ENCODE results near the gene NCAN. TPM values are rescaled to one million over a fixed set of nuclear protein-coding genes. Genes with fewer than 3 reads are reported as not detected.
"Not testable (repeated sequence)": the region's sequence is repeated elsewhere in the genome, so short reads cannot be mapped to it uniquely, and the experiment has no call there.

The NCAN gene
- total RNA-seq, 1 experiment from 2014 or later = not detected

GRCh38 chr19:19218911-19219310, 7.2 kb downstream of the NCAN start:
- Mint-ChIP-seq H3K9me3 (ENCODE audit: unreplicated experiment) (no peaks in the 10 kb centered on the region), H3K4me3 (ENCODE audit: unreplicated experiment) (no peak overlapping the region), H3K36me3 (ENCODE audit: insufficient read depth, unreplicated experiment) (no peaks in the 10 kb centered on the region), H3K27me3 (ENCODE audit: insufficient read depth, unreplicated experiment) (peaks cover 11% of the 10 kb centered on the region), H3K4me1 (ENCODE audit: insufficient read depth, unreplicated experiment) (no peaks in the 10 kb centered on the region), H3K27ac (ENCODE audit: low read depth, unreplicated experiment) (no peak overlapping the region)
- TF ChIP-seq CTCF (IDR thresholded peaks at IDR 0.05; ENCODE audit: unreplicated experiment) = no peak
- intact Hi-C loops (cut with micrococcal nuclease) = no loop called here
- DNase-seq (ENCODE audit: unreplicated experiment) = no peak
- ChIA-PET CTCF (interaction anchor here (0.6 kb wide), 1 partner anchor 124 kb away, joined by 3 read pairs; no protein-coding TSS in a partner anchor), POLR2A (interaction anchor here (1.7 kb wide), 1 partner anchor 16 kb away, joined by 4 read pairs; the partner anchor contains the start of gene NR2C2AP)
- no TSS peak for BruUV-seq (replicated peaks)

GRCh38 chr19:19221000-19221399, 9.2 kb downstream of the NCAN start:
- H3K4me1 Mint-ChIP-seq (ENCODE audit: insufficient read depth, unreplicated experiment); H3K27me3 Mint-ChIP-seq (ENCODE audit: insufficient read depth, unreplicated experiment); DNase-seq (ENCODE audit: unreplicated experiment); H3K36me3 Mint-ChIP-seq (ENCODE audit: insufficient read depth, unreplicated experiment); H3K27ac Mint-ChIP-seq (ENCODE audit: low read depth, unreplicated experiment); H3K9me3 Mint-ChIP-seq (ENCODE audit: unreplicated experiment); H3K4me3 Mint-ChIP-seq (ENCODE audit: unreplicated experiment); CTCF ChIA-PET; intact Hi-C loops (cut with micrococcal nuclease); POLR2A ChIA-PET; BruUV-seq (replicated peaks): not testable (repeated sequence)

GRCh38 chr19:19223060-19223459, 11.3 kb downstream of the NCAN start:
- no peak overlapping the region for H3K4me3 Mint-ChIP-seq (ENCODE audit: unreplicated experiment)
- peaks cover 2% of the 10 kb centered on the region for H3K27me3 Mint-ChIP-seq (ENCODE audit: insufficient read depth, unreplicated experiment)
- intact Hi-C loops (cut with micrococcal nuclease) = no loop called here
- no TSS peak for BruUV-seq (replicated peaks)
- no peaks in the 10 kb centered on the region for H3K9me3 Mint-ChIP-seq (ENCODE audit: unreplicated experiment)
- no peaks in the 10 kb centered on the region for H3K36me3 Mint-ChIP-seq (ENCODE audit: insufficient read depth, unreplicated experiment)
- no peak for DNase-seq (ENCODE audit: unreplicated experiment)
- ChIA-PET POLR2A (no interaction called here), CTCF (interaction anchor here (0.5 to 0.7 kb wide), 2 partner anchors 15 to 18 kb away, joined by 3 read pairs; no protein-coding TSS in a partner anchor)
- H3K4me1 Mint-ChIP-seq (ENCODE audit: insufficient read depth, unreplicated experiment) = no peaks in the 10 kb centered on the region
- TF ChIP-seq CTCF (IDR thresholded peaks at IDR 0.05; ENCODE audit: unreplicated experiment) = no peak
- no peak overlapping the region for H3K27ac Mint-ChIP-seq (ENCODE audit: low read depth, unreplicated experiment)

GRCh38 chr19:19223636-19224035, 11.9 kb downstream of the NCAN start:
- Mint-ChIP-seq H3K9me3 (ENCODE audit: unreplicated experiment) (no peaks in the 10 kb centered on the region), H3K27me3 (ENCODE audit: insufficient read depth, unreplicated experiment) (peaks cover 8% of the 10 kb centered on the region), H3K36me3 (ENCODE audit: insufficient read depth, unreplicated experiment) (no peaks in the 10 kb centered on the region), H3K27ac (ENCODE audit: low read depth, unreplicated experiment) (no peak overlapping the region), H3K4me3 (ENCODE audit: unreplicated experiment) (no peak overlapping the region), H3K4me1 (ENCODE audit: insufficient read depth, unreplicated experiment) (no peaks in the 10 kb centered on the region)
- ChIA-PET POLR2A (no interaction called here), CTCF (interaction anchor here (0.7 kb wide), 1 partner anchor 15 kb away, joined by 3 read pairs; no protein-coding TSS in a partner anchor)
- intact Hi-C loops (cut with micrococcal nuclease) = no loop called here
- no peak for TF ChIP-seq CTCF (IDR thresholded peaks at IDR 0.05; ENCODE audit: unreplicated experiment)
- DNase-seq (ENCODE audit: unreplicated experiment) = no peak
- BruUV-seq (replicated peaks) = no TSS peak

Data from MCF 10A (cell line).